Superior temporal gyrus (tissue), 1 donor: ENCODE measurements around the gene UTP11.
A peak's percentile ranks its signal among the peaks of the same experiment; 100 is the strongest.
"Not testable (repeated sequence)": the region's sequence is repeated elsewhere in the genome, so short reads cannot be mapped to it uniquely, and the experiment has no call there.

Experiments
- DNase-seq: peaks from one replicate; pipeline ENCODE4 v3.0.0-alpha.2; 2016; ENCODE audit errors: extremely low spot score

UTP11 gene

DNA sequence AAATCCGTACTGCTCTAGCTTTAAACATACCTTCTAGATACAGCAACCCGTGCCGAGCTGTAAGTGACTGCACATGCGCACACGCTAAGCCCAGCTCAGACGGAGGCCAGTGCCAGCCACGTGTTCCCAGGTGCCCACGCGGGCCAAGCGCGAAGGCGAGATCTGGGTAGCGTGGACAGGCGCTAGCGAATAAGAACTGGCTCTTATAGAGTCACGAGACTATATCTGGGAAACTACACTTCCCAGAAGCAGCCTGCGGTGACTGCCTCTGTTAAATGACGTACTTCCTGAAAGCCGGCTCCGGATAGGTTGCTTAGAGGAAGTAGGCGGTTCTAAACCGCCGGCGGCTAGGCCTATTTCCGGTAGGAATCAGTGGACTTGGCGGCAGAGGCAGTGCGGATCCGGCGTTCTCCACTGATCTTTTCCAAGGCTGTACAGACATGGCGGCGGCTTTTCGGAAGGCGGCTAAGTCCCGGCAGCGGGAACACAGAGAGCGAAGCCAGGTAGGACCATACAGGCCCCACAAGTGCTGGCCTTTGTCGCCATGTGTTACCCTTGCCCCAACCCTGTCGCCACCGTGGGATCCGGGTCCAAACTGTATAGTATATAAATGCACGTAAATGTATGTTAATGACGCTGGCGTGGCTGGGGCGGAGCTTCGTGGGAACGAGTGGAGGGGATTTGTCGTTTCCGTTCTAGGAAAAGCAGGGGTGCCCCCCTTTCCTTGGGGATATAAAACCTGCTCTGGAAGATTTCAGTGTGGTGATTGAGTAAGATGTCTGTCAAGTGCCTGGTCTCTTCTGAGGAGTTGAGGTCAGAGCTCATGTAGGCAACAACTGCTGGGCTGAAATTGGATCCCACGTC is at the start of gene UTP11:
Gene UTP11, plus strand, starts transcription at position 372 of the 864 bp plus-strand sequence. Its CDS starts 69 bp downstream, at position 441.
- peak; percentile 99 for DNase-seq

GRCh38 chr1:37964106-37964505 is 48.4 kb upstream of the UTP11 start:
- not testable (repeated sequence) for DNase-seq

GRCh38 chr1:37965301-37965700 is 47.2 kb upstream of the UTP11 start:
- DNase-seq = no peak

- DNase-seq = not testable (repeated sequence)
Observed at GRCh38 chr1:37973684-37974083, 38.9 kb upstream of the UTP11 start.

DNA sequence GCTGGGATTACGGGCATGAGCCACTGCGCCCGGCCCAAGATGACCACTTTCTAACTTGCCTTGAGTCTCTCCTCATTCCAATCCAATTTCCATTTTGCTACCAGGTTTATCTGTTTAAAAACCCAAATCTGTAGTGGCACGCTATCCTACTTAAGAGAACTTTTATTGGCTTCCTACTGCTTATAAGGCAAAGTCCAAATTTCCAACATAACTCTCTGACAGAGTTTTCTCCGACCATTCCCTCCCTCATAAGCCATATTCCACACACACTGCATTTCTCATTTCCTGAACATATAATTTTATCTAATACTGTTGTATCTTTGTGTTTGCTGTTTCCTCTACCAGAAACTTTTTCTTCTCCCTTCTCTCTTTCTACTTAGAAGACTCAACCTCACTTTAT is 38.0 kb upstream of the UTP11 start:
- no peak for DNase-seq

GRCh38 chr1:37975083-37975482 is 37.5 kb upstream of the UTP11 start:
- peak; percentile 50 for DNase-seq

GRCh38 chr1:37978541-37978940 is 34.0 kb upstream of the UTP11 start:
- no peak for DNase-seq

DNA sequence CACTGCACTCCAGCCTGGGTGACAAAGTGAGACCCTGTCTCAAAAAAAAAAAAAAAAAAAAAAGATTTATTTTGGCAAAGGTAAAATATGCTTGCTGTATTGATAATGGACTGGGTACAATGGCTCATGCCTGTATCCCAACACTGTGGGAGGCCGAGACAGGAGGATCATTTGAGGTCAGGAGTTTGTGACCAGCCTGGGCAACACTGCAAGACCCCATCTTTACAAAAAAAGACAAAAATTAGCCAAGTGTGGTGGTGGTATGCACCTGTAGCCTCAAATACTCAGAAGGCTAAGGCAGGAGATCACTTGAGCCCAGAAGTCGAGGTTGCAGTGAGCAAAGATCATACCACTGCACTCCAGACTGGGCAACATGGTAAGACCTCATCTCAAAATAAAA is 29.0 kb upstream of the UTP11 start:
- DNase-seq = no peak

GRCh38 chr1:37987679-37988078 is 24.9 kb upstream of the UTP11 start:
- no peak for DNase-seq

- no peak for DNase-seq
Observed at GRCh38 chr1:37989361-37989930, 23.1 kb upstream of the UTP11 start.

GRCh38 chr1:37994886-37995566 is 17.5 kb upstream of the UTP11 start:
- DNase-seq = no peak

GRCh38 chr1:37995751-37996345 is 16.7 kb upstream of the UTP11 start:
- DNase-seq = no peak

GRCh38 chr1:37997256-37998088 is 15.1 kb upstream of the UTP11 start:
- no peak for DNase-seq

GRCh38 chr1:37998089-37998808 is 14.3 kb upstream of the UTP11 start:
- DNase-seq = no peak

DNA sequence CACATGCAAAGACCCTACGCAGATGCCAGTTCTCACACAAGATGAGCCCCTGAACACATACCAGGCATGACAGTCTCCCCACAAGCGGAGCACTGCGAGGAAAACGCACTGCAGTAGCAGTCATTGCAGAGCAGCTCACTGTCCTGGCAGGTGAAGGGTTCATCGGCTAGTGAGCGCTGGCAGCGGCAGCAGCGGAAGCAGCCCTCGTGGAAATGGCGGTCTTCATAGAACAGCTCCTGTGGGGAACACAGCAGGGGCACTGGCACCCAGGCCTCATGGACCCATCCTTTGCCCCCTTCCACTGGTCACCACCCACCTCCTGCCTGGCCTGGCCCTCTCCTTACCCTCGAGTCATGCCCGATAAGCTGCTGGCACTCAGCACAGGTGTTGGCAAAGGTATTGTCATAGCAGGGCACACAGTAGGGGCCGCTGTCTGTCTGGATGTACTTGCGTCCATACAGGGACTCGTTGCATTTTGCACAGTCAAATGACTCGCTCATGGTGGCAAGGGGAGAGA is 13.6 kb upstream of the UTP11 start:
- no peak for DNase-seq

DNA sequence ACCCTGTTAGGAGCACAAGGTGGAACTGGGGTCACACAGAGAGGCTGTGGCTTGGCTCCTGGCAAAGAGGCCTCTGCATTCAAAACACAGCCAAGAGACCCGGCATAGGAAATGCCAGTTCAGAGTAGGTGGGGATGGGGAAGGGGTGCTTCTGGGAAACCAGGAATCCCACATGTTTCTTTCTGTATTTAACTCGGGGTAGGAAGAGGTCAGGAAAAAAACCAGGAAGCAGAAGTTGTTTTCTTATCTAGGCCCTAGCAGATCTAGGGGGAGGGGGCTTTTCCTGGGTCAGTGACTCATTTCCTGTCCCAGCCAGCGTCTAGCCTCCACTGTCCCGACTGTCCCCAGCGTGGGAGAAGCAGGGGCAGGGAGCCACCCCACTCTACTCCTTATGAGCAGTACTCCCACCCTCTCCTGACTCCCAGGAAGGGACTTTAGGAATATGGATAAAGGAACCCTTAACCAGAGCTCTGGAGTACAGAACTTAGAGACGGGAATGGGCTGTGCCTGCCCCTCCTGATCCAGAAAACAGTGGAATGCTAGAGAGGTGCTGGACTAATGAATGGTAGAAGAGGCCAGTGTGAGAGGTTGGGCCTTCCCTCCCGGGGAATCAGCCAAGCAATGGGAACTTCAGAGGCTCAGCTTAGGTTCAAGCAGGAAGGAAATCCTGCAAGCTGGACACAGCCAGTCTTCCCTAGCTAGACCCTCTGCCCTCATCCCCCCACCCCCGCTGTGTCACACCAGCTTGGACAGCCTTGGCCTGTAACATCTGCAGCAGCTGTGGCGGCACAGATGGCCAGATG is 12.9 kb upstream of the UTP11 start:
- no peak for DNase-seq

- no peak for DNase-seq
Observed at GRCh38 chr1:38000233-38000528, 12.4 kb upstream of the UTP11 start.

GRCh38 chr1:38000529-38001455 is 11.7 kb upstream of the UTP11 start:
- no peak for DNase-seq
